IMR-90 (cell line): ENCODE results near the gene ELL2. TPM values are rescaled to one million over a fixed set of nuclear protein-coding genes. Genes with fewer than 3 reads are reported as not detected.

Experiments
- ATAC-seq: fragments of 200-7000 bp; cut with Tn5 transposase; 2 replicates; pipeline ENCODE4 v1.9.1; 2020; ENCODE audit warnings: low read depth, mild to moderate bottlenecking, moderate library complexity
- BruUV-seq: library from RNA; stranded (reverse); fragments of 400-500 nt; replicated peaks from 2 replicates; lab custom pipeline; 2021; lab: Mats Ljungman, UMichigan
- CTCF ChIA-PET: fragments of 300-600 bp; formaldehyde crosslinking; extraction: SDS; loops from one replicate; lab custom pipeline; 2021; ENCODE audit warnings: antibody characterized with exemption; lab: Yijun Ruan, JAX
- POLR2A ChIA-PET: fragments of 300-600 bp; sonication (Branson Sonifier 250); formaldehyde crosslinking; loops from one replicate; lab custom pipeline; 2022; ENCODE audit warnings: antibody characterized with exemption; ENCODE audit not compliant: unreplicated experiment; lab: Charles Lee
- DNase-seq: peaks from one replicate; pipeline ENCODE4 v3.0.0; 2013
- H2AFZ ChIP-seq: replicated peaks from 2 replicates; pipeline ENCODE3; 2013; ENCODE audit warnings: low read length, mild to moderate bottlenecking; ENCODE audit not compliant: poor library complexity
- H2AK5ac ChIP-seq: 2 replicates; pipeline ENCODE4 v1.6.1; 2013; ENCODE audit warnings: low read depth, low read length, inconsistent platforms
- H2AK9ac ChIP-seq: replicated peaks from 2 replicates; pipeline ENCODE3; 2013; ENCODE audit warnings: mild to moderate bottlenecking, low read depth, low read length, moderate library complexity; ENCODE audit not compliant: poor library complexity
- H2BK120ac ChIP-seq: 2 replicates; pipeline ENCODE4 v1.6.1; 2013; ENCODE audit warnings: low read depth, low read length, inconsistent platforms
- H2BK15ac ChIP-seq: 3 replicates; pipeline ENCODE4 v1.6.1; 2013; ENCODE audit warnings: low read depth, low read length, inconsistent platforms
- H2BK20ac ChIP-seq: 2 replicates; pipeline ENCODE4 v1.6.1; 2013; ENCODE audit warnings: low read depth, mild to moderate bottlenecking, inconsistent platforms, low read length, moderate library complexity
- H2BK5ac ChIP-seq: 2 replicates; pipeline ENCODE4 v1.6.1; 2013; ENCODE audit warnings: mild to moderate bottlenecking, low read depth, low read length, inconsistent platforms; ENCODE audit not compliant: poor library complexity, severe bottlenecking
- H3K14ac ChIP-seq: replicated peaks from 2 replicates; pipeline ENCODE4 v1.6.1; 2013; ENCODE audit warnings: low read depth, low read length, inconsistent platforms
- H3K18ac ChIP-seq: 2 replicates; pipeline ENCODE4 v1.6.1; 2013; ENCODE audit warnings: low read depth, low read length, control low read depth
- H3K23ac ChIP-seq: 2 replicates; pipeline ENCODE4 v1.6.1; 2013; ENCODE audit warnings: low read depth, low read length, inconsistent platforms
- H3K27ac ChIP-seq: 2 replicates; pipeline ENCODE4 v1.5.1; 2013; ENCODE audit warnings: mild to moderate bottlenecking, control low read depth, low read length; ENCODE audit not compliant: insufficient read depth
- H3K27me3 ChIP-seq: 2 replicates; pipeline ENCODE4 v1.6.1; 2013; ENCODE audit warnings: low read length; ENCODE audit not compliant: control insufficient read depth, insufficient read depth
- H3K36me3 ChIP-seq: 2 replicates; pipeline ENCODE4 v1.6.1; 2013; ENCODE audit warnings: low read length, mixed read lengths; ENCODE audit not compliant: control insufficient read depth, insufficient read depth
- H3K4ac ChIP-seq: 2 replicates; pipeline ENCODE4 v1.6.1; 2013; ENCODE audit warnings: low read depth, low read length, inconsistent platforms
- H3K4me1 ChIP-seq: 2 replicates; pipeline ENCODE4 v1.6.1; 2013; ENCODE audit warnings: low read length, mixed read lengths; ENCODE audit not compliant: control insufficient read depth, insufficient read depth
- H3K4me2 ChIP-seq: 2 replicates; pipeline ENCODE4 v1.6.1; 2013; ENCODE audit warnings: low read depth, mild to moderate bottlenecking, control low read depth, low read length, moderate library complexity
- H3K4me3 ChIP-seq: 2 replicates; pipeline ENCODE4 v1.5.1; 2013; ENCODE audit warnings: low read depth, mild to moderate bottlenecking, control low read depth, low read length, moderate library complexity; ENCODE audit not compliant: insufficient read depth
- H3K56ac ChIP-seq: 2 replicates; pipeline ENCODE4 v1.6.1; 2013; ENCODE audit warnings: low read length, inconsistent platforms; ENCODE audit not compliant: insufficient read depth; ENCODE audit errors: extremely low read depth
- H3K79me1 ChIP-seq, 2 experiments: 2 replicates each; pipeline ENCODE4 v1.6.1; 2013; ENCODE audit warnings: low read length in 2 of 2, inconsistent platforms in 1 of 2, low read depth in 1 of 2
- H3K9ac ChIP-seq: 2 replicates; pipeline ENCODE4 v1.6.1; 2013; ENCODE audit warnings: low read depth, low read length, control low read depth
- H3K9me1 ChIP-seq: 2 replicates; pipeline ENCODE4 v1.6.1; 2013; ENCODE audit warnings: low read length, inconsistent platforms; ENCODE audit not compliant: insufficient read depth
- H3K9me3 ChIP-seq: 2 replicates; pipeline ENCODE4 v1.6.1; 2013; ENCODE audit warnings: low read length; ENCODE audit not compliant: control insufficient read depth, insufficient read depth
- H4K20me1 ChIP-seq: 2 replicates; pipeline ENCODE4 v1.6.1; 2013; ENCODE audit warnings: low read length, inconsistent platforms; ENCODE audit not compliant: insufficient read depth
- H4K5ac ChIP-seq: 2 replicates; pipeline ENCODE4 v1.6.1; 2013; ENCODE audit warnings: mild to moderate bottlenecking, low read depth, low read length, control low read depth
- H4K8ac ChIP-seq, 2 experiments: 2 replicates each; pipeline ENCODE4 v1.6.1; 2013; ENCODE audit warnings: low read depth in 2 of 2, low read length in 2 of 2, control low read depth in 1 of 2, inconsistent platforms in 1 of 2
- H4K91ac ChIP-seq: 2 replicates; pipeline ENCODE4 v1.6.1; 2013; ENCODE audit warnings: low read depth, low read length, inconsistent platforms; ENCODE audit not compliant: insufficient read depth
- BHLHE40 ChIP-seq: fragments of 150-350 bp; IDR thresholded peaks from 2 replicates; pipeline ENCODE4 v1.6.1; 2016; ENCODE audit warnings: mild to moderate bottlenecking, low read depth, low read length
- CEBPB ChIP-seq: IDR thresholded peaks from 2 replicates; pipeline ENCODE4 v1.6.1; 2012; ENCODE audit warnings: low read depth, low read length, improper control_type of control experiment
- CTCF ChIP-seq: conservative IDR thresholded peaks from 2 replicates; pipeline ENCODE4 v1.5.1; 2012; ENCODE audit warnings: mild to moderate bottlenecking, low read depth, low read length, improper control_type of control experiment
- ELK1 ChIP-seq: fragments of 150-350 bp; IDR thresholded peaks from 2 replicates; pipeline ENCODE4 v1.6.1; 2016; ENCODE audit warnings: low read depth, mild to moderate bottlenecking, low read length, moderate library complexity, borderline replicate concordance
- FOS ChIP-seq: fragments of 150-350 bp; IDR thresholded peaks from 2 replicates; pipeline ENCODE4 v1.6.1; 2016; ENCODE audit warnings: low read depth, low read length
- MAFK ChIP-seq: IDR thresholded peaks from 2 replicates; pipeline ENCODE4 v1.6.1; 2012; ENCODE audit warnings: low read depth, low read length, improper control_type of control experiment
- MAZ ChIP-seq: IDR thresholded peaks from 2 replicates; pipeline ENCODE4 v1.6.1; 2012; ENCODE audit warnings: low read depth, mild to moderate bottlenecking, low read length, improper control_type of control experiment, moderate library complexity, borderline replicate concordance
- MXI1 ChIP-seq: IDR thresholded peaks from 2 replicates; pipeline ENCODE4 v1.6.1; 2012; ENCODE audit warnings: low read depth, mild to moderate bottlenecking, low read length, moderate library complexity, borderline replicate concordance
- POLR2A ChIP-seq: IDR thresholded peaks from 2 replicates; pipeline ENCODE4 v1.6.1; 2012; ENCODE audit warnings: mild to moderate bottlenecking, low read depth, low read length
- RAD21 ChIP-seq: IDR thresholded peaks from 2 replicates; pipeline ENCODE4 v1.6.1; 2012; ENCODE audit warnings: low read length, improper control_type of control experiment
- RCOR1 ChIP-seq: IDR thresholded peaks from 2 replicates; pipeline ENCODE4 v1.6.1; 2012; ENCODE audit warnings: mild to moderate bottlenecking, low read length, improper control_type of control experiment; ENCODE audit not compliant: insufficient replicate concordance
- RFX5 ChIP-seq: IDR thresholded peaks from 2 replicates; pipeline ENCODE4 v1.8.0; 2012; ENCODE audit warnings: low read depth, mild to moderate bottlenecking, low read length, moderate library complexity
- SMC3 ChIP-seq: fragments of 150-350 bp; IDR thresholded peaks from 2 replicates; pipeline ENCODE4 v1.6.1; 2016; ENCODE audit warnings: low read depth, mild to moderate bottlenecking, antibody characterized with exemption, low read length, moderate library complexity
- dilution Hi-C: fragments of 300-500 bp; cut with HindIII; formaldehyde crosslinking; loops from one replicate; pipeline ENCODE4 v1.14.3; 2018; ENCODE audit warnings: low sequenced_read_pairs; ENCODE audit not compliant: unreplicated experiment
- in situ Hi-C: fragments of 300-500 bp; cut with MboI; formaldehyde crosslinking; loops from 3 replicates; pipeline ENCODE4 v1.14.3; 2019; ENCODE audit warnings: low sequenced_read_pairs, inconsistent platforms, mixed read lengths
- intact Hi-C: fragments of 100-400 bp; cut with micrococcal nuclease; formaldehyde crosslinking; loops from 2 replicates; pipeline ENCODE4 v1.10.0; 2022
- polyA plus RNA-seq, 3 experiments: library from polyadenylated mRNA; depleted of rRNA; stranded (reverse); fragments of >200 nt; gene quantifications; 2 replicates each; pipeline ENCODE4 v1.2.3, GENCODE V29; 2012; ENCODE audit warnings: low replicate concordance in 1 of 3
- total RNA-seq: library from RNA; depleted of rRNA; stranded (reverse); fragments of >200 nt; gene quantifications from 2 replicates; pipeline ENCODE4 v1.2.3, GENCODE V29; 2012
- TF ChIP-seq, protein P1 (sequence below): fragments of 150-350 bp; IDR thresholded peaks from 2 replicates; pipeline ENCODE4 v1.6.1; 2017; ENCODE audit warnings: mild to moderate bottlenecking, antibody characterized with exemption, low read length, low read depth

ELL2 gene
- total and polyA plus RNA-seq, 2 of the 4 experiments (the other 2 are of a cell fraction), result 61.4 to 92.5 TPM

GRCh38 chr5:95908799-95909198 lies 52.9 kb downstream of the ELL2 start:
- no peak overlapping the region for H2BK20ac ChIP-seq
- H3K36me3 ChIP-seq, result peaks cover 55% of the 10 kb centered on the region
- POLR2A ChIA-PET, result no interaction called here
- in situ Hi-C loops, result no loop called here
- H3K27me3 ChIP-seq, result no peaks in the 10 kb centered on the region
- no peak overlapping the region for H4K91ac ChIP-seq
- no peak overlapping the region for H2AK5ac ChIP-seq
- H3K56ac ChIP-seq, result no peak overlapping the region
- H4K8ac ChIP-seq, result no peak overlapping the region; a peak in 1 of 4 replicates
- H3K4ac ChIP-seq, result no peak overlapping the region
- peak overlapping the region; percentile 68 for H2BK5ac ChIP-seq
- no peak overlapping the region for H3K27ac ChIP-seq
- no peaks in the 10 kb centered on the region for H3K9me3 ChIP-seq
- no peak overlapping the region for H3K4me3 ChIP-seq
- no peak for ATAC-seq
- BruUV-seq, result no TSS peak
- peaks cover 20 to 86% of the 10 kb centered on the region in 2 experiments for H3K79me1 ChIP-seq
- H2AFZ ChIP-seq, result no peak overlapping the region
- peaks cover 25% of the 10 kb centered on the region for H3K4me1 ChIP-seq
- H2AK9ac ChIP-seq, result no peak overlapping the region
- CTCF ChIA-PET, result no interaction called here
- no peak overlapping the region for H4K5ac ChIP-seq
- peaks cover 77% of the 10 kb centered on the region for H4K20me1 ChIP-seq
- peak overlapping the region; percentile 31; the same call in 1 of the 2 replicates for H3K4me2 ChIP-seq
- TF ChIP-seq POLR2A, result no peak; the same call in 1 of the 2 replicates
- TF ChIP-seq ELK1, result no peak
- TF ChIP-seq BHLHE40, result no peak
- no peak for TF ChIP-seq CTCF
- no peak for TF ChIP-seq RAD21
- TF ChIP-seq, protein P1, sequence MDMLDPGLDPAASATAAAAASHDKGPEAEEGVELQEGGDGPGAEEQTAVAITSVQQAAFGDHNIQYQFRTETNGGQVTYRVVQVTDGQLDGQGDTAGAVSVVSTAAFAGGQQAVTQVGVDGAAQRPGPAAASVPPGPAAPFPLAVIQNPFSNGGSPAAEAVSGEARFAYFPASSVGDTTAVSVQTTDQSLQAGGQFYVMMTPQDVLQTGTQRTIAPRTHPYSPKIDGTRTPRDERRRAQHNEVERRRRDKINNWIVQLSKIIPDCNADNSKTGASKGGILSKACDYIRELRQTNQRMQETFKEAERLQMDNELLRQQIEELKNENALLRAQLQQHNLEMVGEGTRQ, result no peak
- no peak for TF ChIP-seq SMC3
- TF ChIP-seq MXI1, result no peak
- TF ChIP-seq RFX5, result no peak
- TF ChIP-seq CEBPB, result no peak
- no peak for TF ChIP-seq MAFK
- TF ChIP-seq FOS, result no peak
- TF ChIP-seq MAZ, result no peak
- no peak for TF ChIP-seq RCOR1
- H3K14ac ChIP-seq, result no peak overlapping the region
- H2BK120ac ChIP-seq, result no peak overlapping the region
- no peak for DNase-seq
- no peak overlapping the region for H3K23ac ChIP-seq
- intact Hi-C loops, result no loop called here
- peaks cover 24% of the 10 kb centered on the region for H3K9me1 ChIP-seq
- dilution Hi-C loops, result no loop called here
- no peak overlapping the region for H2BK15ac ChIP-seq
- H3K9ac ChIP-seq, result no peak overlapping the region
- H3K18ac ChIP-seq, result no peak overlapping the region; the same call in 1 of the 2 replicates
